ENCODE measurements around the gene LTBP1.

- TF ChIP-seq CTCF (IDR thresholded peaks at IDR 0.05; ENCODE audit: low read depth, low read length, poor library complexity, severe bottlenecking) = no peak
- TF ChIP-seq EZH2phosphoT487 (IDR thresholded peaks at IDR 0.05; ENCODE audit: borderline replicate concordance, low read length) = no peak
These were observed 29.8 kb downstream of the LTBP1 start for GRCh38 chr2:32976409-32977063.

Measured in DOHH2 (cell line).